MG63 (cell line): ENCODE results near the gene TMCC3. TPM values are rescaled to one million over a fixed set of nuclear protein-coding genes. Genes with fewer than 3 reads are reported as not detected.
A peak's percentile ranks its signal among the peaks of the same experiment; 100 is the strongest.

Experiments used
- DNase-seq: peaks from one replicate; pipeline ENCODE4 v3.0.0-alpha.2; 2020
- H3K27me3 ChIP-seq: fragments of 250-450 bp; sonication (Bioruptor Pico); 2 replicates; pipeline ENCODE4 v1.5.1; 2020; ENCODE audit warnings: mild to moderate bottlenecking, moderate library complexity
- H3K36me3 ChIP-seq: fragments of 250-450 bp; sonication (Bioruptor Pico); 2 replicates; pipeline ENCODE4 v1.5.1; 2020; ENCODE audit warnings: mild to moderate bottlenecking, moderate library complexity
- H3K4me3 ChIP-seq: fragments of 250-450 bp; sonication (Bioruptor Pico); 2 replicates; pipeline ENCODE4 v1.5.1; 2020; ENCODE audit warnings: mild to moderate bottlenecking, moderate library complexity
- H3K9me3 ChIP-seq: fragments of 250-450 bp; sonication (Bioruptor Pico); 2 replicates; pipeline ENCODE4 v1.5.1; 2020; ENCODE audit warnings: mild to moderate bottlenecking, moderate library complexity
- total RNA-seq: library from RNA; depleted of rRNA; stranded (reverse); fragments of >200 nt; shearing (Covaris generic); gene quantifications from 2 replicates; pipeline ENCODE4 v1.2.3, GENCODE V29; 2014; ENCODE audit warnings: low replicate concordance

The TMCC3 gene
- total RNA-seq, 1 experiment from 2014 or later, result not detected

DNA sequence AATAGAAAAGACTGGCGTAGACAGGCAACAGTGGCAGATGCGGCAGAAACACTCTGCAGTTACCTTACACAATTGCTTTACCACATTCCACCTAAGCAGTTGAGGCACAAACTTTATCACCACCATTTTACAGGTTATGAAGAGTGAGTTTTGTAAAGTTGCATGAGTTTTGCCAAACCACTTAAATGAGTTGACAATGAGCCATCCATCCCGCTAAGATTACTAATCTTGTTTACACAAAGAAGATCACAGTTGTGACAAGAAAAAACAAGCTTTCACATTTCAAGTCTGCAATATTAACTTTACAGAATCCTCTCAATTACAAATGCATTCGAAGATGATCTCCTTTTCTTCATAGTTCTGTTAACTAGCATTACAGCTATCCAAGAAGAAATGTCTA lies 1.8 kb downstream of the TMCC3 start:
- peaks cover 11% of the 10 kb centered on the region for H3K27me3 ChIP-seq
- H3K36me3 ChIP-seq, result no peaks in the 10 kb centered on the region
- no peaks in the 10 kb centered on the region for H3K9me3 ChIP-seq
- DNase-seq, result no peak
- no peak overlapping the region for H3K4me3 ChIP-seq

DNA sequence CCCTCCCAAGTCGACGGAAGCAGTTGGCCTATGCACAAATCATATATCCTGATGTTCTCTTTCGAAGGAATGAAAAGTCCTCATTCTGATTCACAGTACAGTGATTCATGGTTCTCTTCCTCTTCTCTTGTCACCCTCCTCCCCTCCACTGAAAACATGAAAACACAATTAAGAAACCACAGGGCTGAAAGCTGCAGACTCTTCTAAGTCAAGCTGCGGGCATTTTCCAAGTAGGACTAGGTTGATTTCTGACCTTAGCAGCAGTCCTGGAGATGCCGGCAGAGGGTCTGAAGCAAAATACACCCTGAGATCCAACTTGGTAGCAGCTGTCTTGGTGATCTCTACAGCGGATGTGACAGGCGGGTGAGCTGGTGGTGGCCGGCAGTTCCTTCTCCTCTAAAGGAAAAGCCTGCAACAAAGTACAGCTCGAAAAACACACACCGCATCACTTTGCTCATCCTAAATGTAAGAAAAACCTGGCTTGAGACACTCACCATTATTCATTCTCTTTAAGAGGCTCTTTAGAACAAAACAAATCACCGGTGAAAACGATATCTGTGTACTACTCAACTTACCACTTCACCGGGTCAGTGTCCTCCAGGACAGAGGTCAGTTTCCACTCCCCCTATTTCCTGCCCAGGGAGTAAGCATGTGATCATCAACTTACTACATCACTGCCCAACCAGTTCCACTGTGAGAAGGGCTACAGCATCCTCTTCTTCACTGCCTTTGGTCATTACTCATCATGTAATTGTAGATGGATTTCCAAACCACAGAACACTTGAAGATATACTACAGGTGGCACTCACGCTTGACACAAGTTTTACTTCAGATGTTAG lies 6.0 kb downstream of the TMCC3 start:
- H3K36me3 ChIP-seq, result no peaks in the 10 kb centered on the region
- peak; percentile 29 for DNase-seq
- no peaks in the 10 kb centered on the region for H3K9me3 ChIP-seq
- peaks cover 2% of the 10 kb centered on the region for H3K27me3 ChIP-seq
- H3K4me3 ChIP-seq, result no peak overlapping the region

- Histone ChIP-seq H3K4me3 (no peak overlapping the region), H3K36me3 (no peaks in the 10 kb centered on the region), H3K27me3 (no peaks in the 10 kb centered on the region; the same call in 1 of the 2 replicates), H3K9me3 (no peaks in the 10 kb centered on the region)
- no peak for DNase-seq
These were observed 6.8 kb downstream of the TMCC3 start for GRCh38 chr12:94643606-94644005.

- Histone ChIP-seq H3K27me3 (no peaks in the 10 kb centered on the region), H3K9me3 (no peaks in the 10 kb centered on the region), H3K4me3 (no peak overlapping the region), H3K36me3 (no peaks in the 10 kb centered on the region)
- DNase-seq, result no peak
These were observed 9.1 kb downstream of the TMCC3 start for GRCh38 chr12:94641283-94641682.

DNA sequence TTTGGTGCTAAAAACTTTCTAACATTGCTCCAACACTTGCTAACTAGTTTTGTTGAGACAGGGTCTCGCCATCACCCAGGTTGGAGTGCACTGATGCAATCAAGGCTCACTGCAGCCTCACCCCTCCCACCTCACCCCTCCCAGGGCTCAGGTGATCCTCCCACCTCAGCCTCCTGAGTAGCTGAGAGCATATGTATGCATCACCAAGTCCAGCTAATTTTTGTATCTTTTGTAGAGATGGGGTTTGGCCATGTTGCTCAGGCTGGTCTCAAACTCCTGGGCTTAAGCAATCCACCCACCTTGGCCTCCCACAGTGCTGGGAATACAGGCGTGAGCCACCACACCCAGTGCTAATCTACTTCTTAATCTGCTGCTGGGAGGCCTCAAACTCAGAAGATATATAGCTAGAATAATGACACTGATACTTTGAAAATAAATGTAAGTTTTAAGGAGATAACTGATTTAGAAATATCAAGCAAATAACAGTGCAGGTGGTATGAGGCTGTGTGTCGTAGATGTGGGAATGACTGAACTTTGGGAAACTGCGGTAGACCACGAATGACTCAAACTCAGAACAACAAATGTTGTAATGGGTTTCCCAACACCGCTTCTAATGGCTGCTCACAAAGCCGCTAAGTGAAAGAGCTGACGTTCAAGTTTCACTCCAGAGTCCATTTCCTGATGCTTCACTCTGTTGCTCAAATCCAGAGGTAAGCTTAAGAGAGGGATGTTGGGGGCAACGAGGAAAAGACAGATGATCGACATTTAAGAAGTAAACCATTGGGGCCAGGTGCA lies 10.0 kb downstream of the TMCC3 start:
- no peak for DNase-seq
- H3K36me3 ChIP-seq, result no peaks in the 10 kb centered on the region

GRCh38 chr12:94638521-94638920 lies 11.8 kb downstream of the TMCC3 start:
- H3K9me3 ChIP-seq, result no peaks in the 10 kb centered on the region
- no peaks in the 10 kb centered on the region for H3K27me3 ChIP-seq
- H3K4me3 ChIP-seq, result no peak overlapping the region
- no peaks in the 10 kb centered on the region for H3K36me3 ChIP-seq
- no peak for DNase-seq

More for the DNA sequence above, 10.0 kb downstream of the TMCC3 start:
- H3K4me3 ChIP-seq, result no peak overlapping the region
- no peaks in the 10 kb centered on the region for H3K9me3 ChIP-seq
- no peaks in the 10 kb centered on the region for H3K27me3 ChIP-seq

GRCh38 chr12:94637390-94638113 lies 12.8 kb downstream of the TMCC3 start:
- H3K27me3 ChIP-seq, result no peaks in the 10 kb centered on the region
- no peaks in the 10 kb centered on the region for H3K36me3 ChIP-seq
- no peaks in the 10 kb centered on the region for H3K9me3 ChIP-seq
- no peak for DNase-seq
- H3K4me3 ChIP-seq, result no peak overlapping the region

DNA sequence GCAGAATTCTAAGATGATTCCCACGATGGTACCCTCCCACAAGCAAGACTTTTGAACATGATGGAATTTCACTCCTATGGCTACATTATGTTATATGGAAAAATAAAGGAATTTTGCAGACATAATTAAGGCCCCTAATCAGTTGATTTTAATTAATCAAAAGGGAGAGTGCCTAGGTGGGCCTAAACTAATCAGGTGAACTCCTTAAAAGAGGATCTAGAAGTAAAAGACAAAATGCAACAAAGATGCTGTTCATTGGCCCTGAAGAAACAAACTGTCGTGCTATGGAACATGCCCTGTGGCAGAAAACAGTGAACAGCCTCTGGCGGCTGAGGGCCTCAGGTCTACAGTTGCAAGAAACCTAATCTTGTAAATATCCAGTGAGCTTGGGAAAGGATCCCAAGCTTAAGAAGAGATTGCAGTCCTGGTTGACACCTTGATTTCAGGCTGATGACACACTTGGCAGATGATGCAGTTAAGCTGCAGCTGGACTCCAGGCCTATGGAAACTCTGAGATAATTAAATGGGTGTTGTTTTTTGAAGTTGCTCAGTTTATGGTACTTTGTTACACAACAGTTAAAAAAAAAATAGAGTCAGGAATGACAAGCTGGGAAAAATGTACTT lies 13.8 kb downstream of the TMCC3 start:
- H3K36me3 ChIP-seq, result no peaks in the 10 kb centered on the region
- no peak for DNase-seq
- no peak overlapping the region for H3K4me3 ChIP-seq
- H3K9me3 ChIP-seq, result no peaks in the 10 kb centered on the region
- H3K27me3 ChIP-seq, result no peaks in the 10 kb centered on the region

- no peaks in the 10 kb centered on the region for H3K9me3 ChIP-seq
- no peak overlapping the region for H3K4me3 ChIP-seq
- no peak for DNase-seq
- no peaks in the 10 kb centered on the region for H3K36me3 ChIP-seq
- H3K27me3 ChIP-seq, result no peaks in the 10 kb centered on the region
These were observed 15.6 kb downstream of the TMCC3 start for GRCh38 chr12:94634717-94635116.

DNA sequence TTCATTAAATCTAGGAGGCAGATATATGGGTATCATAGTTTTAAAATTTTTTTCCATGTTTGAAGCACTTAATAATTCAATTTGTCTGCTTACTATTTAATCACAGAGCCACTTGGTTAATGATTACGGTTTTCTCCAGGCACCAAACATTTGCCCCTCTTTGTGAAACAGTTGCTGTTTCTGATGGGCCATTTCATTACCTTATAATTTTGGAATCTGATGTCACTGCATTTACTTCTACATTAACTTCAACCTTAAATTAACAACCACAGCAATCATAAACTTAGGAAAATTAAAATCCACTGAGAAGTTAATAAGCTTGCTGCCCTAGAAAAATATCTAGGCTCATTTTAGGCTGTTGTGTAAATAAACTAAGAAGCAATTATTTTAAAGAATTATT lies 17.0 kb downstream of the TMCC3 start:
- no peaks in the 10 kb centered on the region for H3K9me3 ChIP-seq
- no peaks in the 10 kb centered on the region for H3K36me3 ChIP-seq
- no peaks in the 10 kb centered on the region for H3K27me3 ChIP-seq
- no peak overlapping the region for H3K4me3 ChIP-seq
- DNase-seq, result no peak

- no peak for DNase-seq
- Histone ChIP-seq H3K36me3 (no peaks in the 10 kb centered on the region), H3K9me3 (no peaks in the 10 kb centered on the region), H3K27me3 (no peaks in the 10 kb centered on the region), H3K4me3 (no peak overlapping the region)
These were observed 19.3 kb downstream of the TMCC3 start for GRCh38 chr12:94631058-94631457.

DNA sequence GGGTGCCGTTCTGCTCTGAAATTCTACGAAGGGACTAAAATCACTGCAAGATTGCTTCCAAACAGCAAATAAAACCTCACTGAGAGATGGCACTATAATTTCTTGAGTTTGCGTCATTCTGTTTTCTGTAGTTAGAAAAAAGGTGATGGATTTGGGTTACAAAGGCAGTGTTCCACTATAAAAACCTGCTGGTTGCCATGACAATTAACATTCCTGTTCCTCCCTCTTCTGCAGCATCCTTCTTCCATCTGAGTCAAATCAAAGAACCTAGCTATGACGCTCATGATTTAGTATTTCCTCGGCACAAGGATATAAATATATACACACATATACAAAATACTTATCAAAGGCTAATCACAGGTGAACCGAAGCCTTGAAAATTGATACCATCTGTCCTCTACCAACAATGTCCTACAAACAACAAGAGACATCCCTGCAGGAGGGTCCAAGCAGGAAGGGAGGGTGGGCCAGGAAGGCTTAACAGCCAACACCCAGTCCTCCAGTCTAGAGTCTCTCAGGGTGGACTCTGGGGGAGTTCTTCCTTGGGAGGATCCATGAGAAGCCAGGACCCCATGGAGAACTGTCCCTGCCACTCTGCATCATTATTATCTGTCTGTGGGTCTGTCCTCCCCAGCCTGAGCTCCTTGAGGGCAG lies 21.4 kb downstream of the TMCC3 start:
- no peaks in the 10 kb centered on the region for H3K9me3 ChIP-seq
- no peak overlapping the region for H3K4me3 ChIP-seq
- no peaks in the 10 kb centered on the region for H3K36me3 ChIP-seq
- no peak for DNase-seq
- H3K27me3 ChIP-seq, result no peaks in the 10 kb centered on the region

GRCh38 chr12:94628369-94628768 lies 22.0 kb downstream of the TMCC3 start:
- Histone ChIP-seq H3K9me3 (no peaks in the 10 kb centered on the region), H3K36me3 (no peaks in the 10 kb centered on the region), H3K4me3 (no peak overlapping the region), H3K27me3 (no peaks in the 10 kb centered on the region)
- no peak for DNase-seq

GRCh38 chr12:94625531-94625930 lies 24.8 kb downstream of the TMCC3 start:
- Histone ChIP-seq H3K9me3 (no peaks in the 10 kb centered on the region), H3K36me3 (no peaks in the 10 kb centered on the region), H3K4me3 (no peak overlapping the region), H3K27me3 (no peaks in the 10 kb centered on the region)
- no peak for DNase-seq

DNA sequence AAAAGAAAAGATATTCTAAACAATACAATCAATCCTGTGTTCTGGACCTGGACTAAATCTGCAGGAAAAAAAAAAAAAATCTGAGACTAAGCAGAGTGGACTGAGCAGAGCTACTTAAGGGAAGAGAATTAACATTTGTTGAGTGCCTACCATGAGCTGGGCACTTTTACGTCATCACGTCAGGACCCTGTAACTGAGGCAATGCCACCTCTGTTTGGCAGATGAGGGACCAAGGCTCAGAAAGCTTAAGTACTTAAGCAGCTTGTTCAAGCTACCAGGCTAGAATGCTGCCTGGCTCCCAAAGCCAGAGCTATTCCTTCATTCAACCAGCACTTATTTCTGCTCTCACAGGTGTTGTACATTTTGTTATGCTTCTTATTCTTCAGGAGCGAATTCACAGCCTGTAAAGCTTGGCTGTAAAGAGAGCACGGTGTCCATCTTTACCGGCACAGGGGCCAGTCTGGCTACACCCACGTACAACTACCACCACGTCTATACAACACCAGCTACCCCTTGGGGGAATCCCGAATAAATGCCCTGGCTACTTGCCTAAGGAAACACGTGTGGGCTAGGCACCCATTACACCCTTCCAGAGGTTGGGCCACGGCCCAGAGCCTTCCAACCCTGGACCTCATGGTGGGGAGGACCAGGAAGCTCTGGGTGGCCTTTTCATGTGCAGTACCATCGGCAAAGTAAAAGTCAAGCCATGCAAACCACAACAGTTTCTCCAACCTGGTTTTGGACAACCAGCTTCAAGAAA lies 27.0 kb downstream of the TMCC3 start:
- no peaks in the 10 kb centered on the region for H3K27me3 ChIP-seq
- no peak overlapping the region for H3K4me3 ChIP-seq
- DNase-seq, result no peak
- no peaks in the 10 kb centered on the region for H3K36me3 ChIP-seq
- no peaks in the 10 kb centered on the region for H3K9me3 ChIP-seq

DNA sequence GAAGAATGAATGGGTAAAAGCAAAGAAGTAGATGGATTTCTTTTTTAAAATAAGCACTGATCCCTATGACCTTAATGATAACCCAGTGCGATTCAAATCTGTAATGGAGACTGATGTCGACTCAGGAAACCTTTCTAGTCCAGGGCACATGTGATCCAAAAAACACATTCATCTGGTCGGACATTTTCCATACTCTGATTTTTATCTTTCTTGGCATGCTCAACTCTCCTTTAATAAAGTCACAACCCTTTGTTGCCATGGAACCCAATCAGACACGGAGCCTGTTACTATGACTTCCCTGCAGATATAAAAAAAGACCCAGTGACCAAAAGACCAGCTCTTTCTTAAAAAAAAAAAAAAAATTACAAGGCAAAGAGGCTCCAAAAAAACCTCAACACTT lies 27.9 kb downstream of the TMCC3 start:
- H3K4me3 ChIP-seq, result no peak overlapping the region
- H3K27me3 ChIP-seq, result no peaks in the 10 kb centered on the region
- no peaks in the 10 kb centered on the region for H3K9me3 ChIP-seq
- DNase-seq, result no peak
- H3K36me3 ChIP-seq, result no peaks in the 10 kb centered on the region
